IMR-90 (cell line): ENCODE results near the gene CECR2. TPM values are rescaled to one million over a fixed set of nuclear protein-coding genes. Genes with fewer than 3 reads are reported as not detected.

Source experiments
- ATAC-seq: fragments of 200-7000 bp; cut with Tn5 transposase; 2 replicates; pipeline ENCODE4 v1.9.1; 2020; ENCODE audit warnings: low read depth, mild to moderate bottlenecking, moderate library complexity
- BruUV-seq: library from RNA; stranded (reverse); fragments of 400-500 nt; replicated peaks from 2 replicates; lab custom pipeline; 2021; lab: Mats Ljungman, UMichigan
- CTCF ChIA-PET: fragments of 300-600 bp; formaldehyde crosslinking; extraction: SDS; loops from one replicate; lab custom pipeline; 2021; ENCODE audit warnings: antibody characterized with exemption; lab: Yijun Ruan, JAX
- POLR2A ChIA-PET: fragments of 300-600 bp; sonication (Branson Sonifier 250); formaldehyde crosslinking; loops from one replicate; lab custom pipeline; 2022; ENCODE audit warnings: antibody characterized with exemption; ENCODE audit not compliant: unreplicated experiment; lab: Charles Lee
- DNase-seq: peaks from one replicate; pipeline ENCODE4 v3.0.0; 2013
- H2AFZ ChIP-seq: replicated peaks from 2 replicates; pipeline ENCODE3; 2013; ENCODE audit warnings: low read length, mild to moderate bottlenecking; ENCODE audit not compliant: poor library complexity
- H2AK5ac ChIP-seq: 2 replicates; pipeline ENCODE4 v1.6.1; 2013; ENCODE audit warnings: low read depth, low read length, inconsistent platforms
- H2AK9ac ChIP-seq: replicated peaks from 2 replicates; pipeline ENCODE3; 2013; ENCODE audit warnings: mild to moderate bottlenecking, low read depth, low read length, moderate library complexity; ENCODE audit not compliant: poor library complexity
- H2BK120ac ChIP-seq: 2 replicates; pipeline ENCODE4 v1.6.1; 2013; ENCODE audit warnings: low read depth, low read length, inconsistent platforms
- H2BK15ac ChIP-seq: 3 replicates; pipeline ENCODE4 v1.6.1; 2013; ENCODE audit warnings: low read depth, low read length, inconsistent platforms
- H2BK20ac ChIP-seq: 2 replicates; pipeline ENCODE4 v1.6.1; 2013; ENCODE audit warnings: low read depth, mild to moderate bottlenecking, inconsistent platforms, low read length, moderate library complexity
- H2BK5ac ChIP-seq: 2 replicates; pipeline ENCODE4 v1.6.1; 2013; ENCODE audit warnings: mild to moderate bottlenecking, low read depth, low read length, inconsistent platforms; ENCODE audit not compliant: poor library complexity, severe bottlenecking
- H3K14ac ChIP-seq: replicated peaks from 2 replicates; pipeline ENCODE4 v1.6.1; 2013; ENCODE audit warnings: low read depth, low read length, inconsistent platforms
- H3K18ac ChIP-seq: 2 replicates; pipeline ENCODE4 v1.6.1; 2013; ENCODE audit warnings: low read depth, low read length, control low read depth
- H3K23ac ChIP-seq: 2 replicates; pipeline ENCODE4 v1.6.1; 2013; ENCODE audit warnings: low read depth, low read length, inconsistent platforms
- H3K27ac ChIP-seq: 2 replicates; pipeline ENCODE4 v1.5.1; 2013; ENCODE audit warnings: mild to moderate bottlenecking, control low read depth, low read length; ENCODE audit not compliant: insufficient read depth
- H3K27me3 ChIP-seq: 2 replicates; pipeline ENCODE4 v1.6.1; 2013; ENCODE audit warnings: low read length; ENCODE audit not compliant: control insufficient read depth, insufficient read depth
- H3K36me3 ChIP-seq: 2 replicates; pipeline ENCODE4 v1.6.1; 2013; ENCODE audit warnings: low read length, mixed read lengths; ENCODE audit not compliant: control insufficient read depth, insufficient read depth
- H3K4ac ChIP-seq: 2 replicates; pipeline ENCODE4 v1.6.1; 2013; ENCODE audit warnings: low read depth, low read length, inconsistent platforms
- H3K4me1 ChIP-seq: 2 replicates; pipeline ENCODE4 v1.6.1; 2013; ENCODE audit warnings: low read length, mixed read lengths; ENCODE audit not compliant: control insufficient read depth, insufficient read depth
- H3K4me2 ChIP-seq: 2 replicates; pipeline ENCODE4 v1.6.1; 2013; ENCODE audit warnings: low read depth, mild to moderate bottlenecking, control low read depth, low read length, moderate library complexity
- H3K4me3 ChIP-seq: 2 replicates; pipeline ENCODE4 v1.5.1; 2013; ENCODE audit warnings: low read depth, mild to moderate bottlenecking, control low read depth, low read length, moderate library complexity; ENCODE audit not compliant: insufficient read depth
- H3K56ac ChIP-seq: 2 replicates; pipeline ENCODE4 v1.6.1; 2013; ENCODE audit warnings: low read length, inconsistent platforms; ENCODE audit not compliant: insufficient read depth; ENCODE audit errors: extremely low read depth
- H3K79me1 ChIP-seq, 2 experiments: 2 replicates each; pipeline ENCODE4 v1.6.1; 2013; ENCODE audit warnings: low read length in 2 of 2, inconsistent platforms in 1 of 2, low read depth in 1 of 2
- H3K9ac ChIP-seq: 2 replicates; pipeline ENCODE4 v1.6.1; 2013; ENCODE audit warnings: low read depth, low read length, control low read depth
- H3K9me1 ChIP-seq: 2 replicates; pipeline ENCODE4 v1.6.1; 2013; ENCODE audit warnings: low read length, inconsistent platforms; ENCODE audit not compliant: insufficient read depth
- H3K9me3 ChIP-seq: 2 replicates; pipeline ENCODE4 v1.6.1; 2013; ENCODE audit warnings: low read length; ENCODE audit not compliant: control insufficient read depth, insufficient read depth
- H4K20me1 ChIP-seq: 2 replicates; pipeline ENCODE4 v1.6.1; 2013; ENCODE audit warnings: low read length, inconsistent platforms; ENCODE audit not compliant: insufficient read depth
- H4K5ac ChIP-seq: 2 replicates; pipeline ENCODE4 v1.6.1; 2013; ENCODE audit warnings: mild to moderate bottlenecking, low read depth, low read length, control low read depth
- H4K8ac ChIP-seq, 2 experiments: 2 replicates each; pipeline ENCODE4 v1.6.1; 2013; ENCODE audit warnings: low read depth in 2 of 2, low read length in 2 of 2, control low read depth in 1 of 2, inconsistent platforms in 1 of 2
- H4K91ac ChIP-seq: 2 replicates; pipeline ENCODE4 v1.6.1; 2013; ENCODE audit warnings: low read depth, low read length, inconsistent platforms; ENCODE audit not compliant: insufficient read depth
- CEBPB ChIP-seq: IDR thresholded peaks from 2 replicates; pipeline ENCODE4 v1.6.1; 2012; ENCODE audit warnings: low read depth, low read length, improper control_type of control experiment
- CHD1 ChIP-seq: IDR thresholded peaks from 2 replicates; pipeline ENCODE4 v1.6.1; 2012; ENCODE audit warnings: low read depth, low read length, improper control_type of control experiment
- CTCF ChIP-seq: conservative IDR thresholded peaks from 2 replicates; pipeline ENCODE4 v1.5.1; 2012; ENCODE audit warnings: mild to moderate bottlenecking, low read depth, low read length, improper control_type of control experiment
- ELK1 ChIP-seq: fragments of 150-350 bp; IDR thresholded peaks from 2 replicates; pipeline ENCODE4 v1.6.1; 2016; ENCODE audit warnings: low read depth, mild to moderate bottlenecking, low read length, moderate library complexity, borderline replicate concordance
- FOS ChIP-seq: fragments of 150-350 bp; IDR thresholded peaks from 2 replicates; pipeline ENCODE4 v1.6.1; 2016; ENCODE audit warnings: low read depth, low read length
- MAFK ChIP-seq: IDR thresholded peaks from 2 replicates; pipeline ENCODE4 v1.6.1; 2012; ENCODE audit warnings: low read depth, low read length, improper control_type of control experiment
- MAZ ChIP-seq: IDR thresholded peaks from 2 replicates; pipeline ENCODE4 v1.6.1; 2012; ENCODE audit warnings: low read depth, mild to moderate bottlenecking, low read length, improper control_type of control experiment, moderate library complexity, borderline replicate concordance
- NFE2L2 ChIP-seq: fragments of 150-350 bp; IDR thresholded peaks from 2 replicates; pipeline ENCODE4 v1.6.1; 2016; ENCODE audit warnings: low read depth, mild to moderate bottlenecking, low read length
- POLR2A ChIP-seq: IDR thresholded peaks from 2 replicates; pipeline ENCODE4 v1.6.1; 2012; ENCODE audit warnings: mild to moderate bottlenecking, low read depth, low read length
- RAD21 ChIP-seq: IDR thresholded peaks from 2 replicates; pipeline ENCODE4 v1.6.1; 2012; ENCODE audit warnings: low read length, improper control_type of control experiment
- RCOR1 ChIP-seq: IDR thresholded peaks from 2 replicates; pipeline ENCODE4 v1.6.1; 2012; ENCODE audit warnings: mild to moderate bottlenecking, low read length, improper control_type of control experiment; ENCODE audit not compliant: insufficient replicate concordance
- RFX5 ChIP-seq: IDR thresholded peaks from 2 replicates; pipeline ENCODE4 v1.8.0; 2012; ENCODE audit warnings: low read depth, mild to moderate bottlenecking, low read length, moderate library complexity
- SMC3 ChIP-seq: fragments of 150-350 bp; IDR thresholded peaks from 2 replicates; pipeline ENCODE4 v1.6.1; 2016; ENCODE audit warnings: low read depth, mild to moderate bottlenecking, antibody characterized with exemption, low read length, moderate library complexity
- USF2 ChIP-seq: fragments of 150-350 bp; IDR thresholded peaks from 2 replicates; pipeline ENCODE4 v1.6.1; 2017; ENCODE audit warnings: mild to moderate bottlenecking, antibody characterized with exemption, low read length, low read depth
- WGBS, 2 experiments: methylation state at CpG; one replicate each; pipeline versions ENCODE4 v1.1.5 to v1.1.7; 2013; ENCODE audit warnings: missing lambda C conversion rate in 2 of 2; ENCODE audit not compliant: insufficient read length in 1 of 2; ENCODE audit errors: extremely low coverage in 2 of 2; 5-methylcytosine and 5-hydroxymethylcytosine counted together
- dilution Hi-C: fragments of 300-500 bp; cut with HindIII; formaldehyde crosslinking; loops from one replicate; pipeline ENCODE4 v1.14.3; 2018; ENCODE audit warnings: low sequenced_read_pairs; ENCODE audit not compliant: unreplicated experiment
- in situ Hi-C: fragments of 300-500 bp; cut with MboI; formaldehyde crosslinking; loops from 3 replicates; pipeline ENCODE4 v1.14.3; 2019; ENCODE audit warnings: low sequenced_read_pairs, inconsistent platforms, mixed read lengths
- intact Hi-C: fragments of 100-400 bp; cut with micrococcal nuclease; formaldehyde crosslinking; loops from 2 replicates; pipeline ENCODE4 v1.10.0; 2022
- polyA plus RNA-seq, 3 experiments: library from polyadenylated mRNA; depleted of rRNA; stranded (reverse); fragments of >200 nt; gene quantifications; 2 replicates each; pipeline ENCODE4 v1.2.3, GENCODE V29; 2012; ENCODE audit warnings: low replicate concordance in 1 of 3
- total RNA-seq: library from RNA; depleted of rRNA; stranded (reverse); fragments of >200 nt; gene quantifications from 2 replicates; pipeline ENCODE4 v1.2.3, GENCODE V29; 2012

CECR2 gene
- total and polyA plus RNA-seq, 2 of the 4 experiments (the other 2 are of a cell fraction): under 0.01 TPM; not detected in 1

- H3K9me1 ChIP-seq: no peaks in the 10 kb centered on the region
- H2BK5ac ChIP-seq: no peak overlapping the region
- dilution Hi-C loops (no loop called here), in situ Hi-C loops (no loop called here), intact Hi-C loops (no loop called here)
- no peak overlapping the region for H3K4me2 ChIP-seq
- H3K9me3 ChIP-seq: no peaks in the 10 kb centered on the region
- H3K23ac ChIP-seq: no peak overlapping the region
- H3K27ac ChIP-seq: no peak overlapping the region
- H3K4ac ChIP-seq: no peak overlapping the region
- H3K36me3 ChIP-seq: no peaks in the 10 kb centered on the region
- H4K8ac ChIP-seq: no peak overlapping the region
- no peak overlapping the region for H2AK5ac ChIP-seq
- no peak overlapping the region for H4K5ac ChIP-seq
- no peak overlapping the region for H2BK120ac ChIP-seq
- no peak overlapping the region for H3K56ac ChIP-seq
- H2BK20ac ChIP-seq: no peak overlapping the region
- H2AK9ac ChIP-seq: no peak overlapping the region
- whole genome bisulfite sequencing, 2 experiments: 65% methylated on average over 2 of the region's 3 CpGs; no CpG with 5 or more reads in 1 of the 2 experiments
- no TSS peak for BruUV-seq
- no peaks in the 10 kb centered on the region for H3K4me1 ChIP-seq
- no peak overlapping the region for H3K18ac ChIP-seq
- ATAC-seq: no peak
- no peaks in the 10 kb centered on the region for H3K79me1 ChIP-seq
- H4K20me1 ChIP-seq: no peaks in the 10 kb centered on the region
- no peak overlapping the region for H3K9ac ChIP-seq
- no peak overlapping the region for H4K91ac ChIP-seq
- no peak for TF ChIP-seq FOS
- TF ChIP-seq RCOR1: no peak
- no peak for TF ChIP-seq CTCF
- TF ChIP-seq MAZ: no peak
- TF ChIP-seq USF2: no peak
- no peak for TF ChIP-seq CEBPB
- TF ChIP-seq POLR2A: no peak
- no peak for TF ChIP-seq NFE2L2
- no peak for TF ChIP-seq CHD1
- no peak for TF ChIP-seq RFX5
- no peak for TF ChIP-seq SMC3
- no peak for TF ChIP-seq ELK1
- no peak for TF ChIP-seq RAD21
- TF ChIP-seq MAFK: no peak
- DNase-seq: no peak
- no peak overlapping the region for H2BK15ac ChIP-seq
- POLR2A ChIA-PET: no interaction called here
- H3K4me3 ChIP-seq: no peak overlapping the region
- H3K14ac ChIP-seq: no peak overlapping the region
- CTCF ChIA-PET: no interaction called here
- no peak overlapping the region for H2AFZ ChIP-seq
- H3K27me3 ChIP-seq: peaks cover 3% of the 10 kb centered on the region
Observed at GRCh38 chr22:17518406-17518805, 149.1 kb downstream of the CECR2 start.
